Measurements from ENCODE around the gene FGD5. TPM values are rescaled to one million over a fixed set of nuclear protein-coding genes. Genes with fewer than 3 reads are reported as not detected.
A peak's percentile ranks its signal among the peaks of the same experiment; 100 is the strongest.

The FGD5 gene
- total RNA-seq, 1 donor from 2014 or later, result 112 TPM

DNA sequence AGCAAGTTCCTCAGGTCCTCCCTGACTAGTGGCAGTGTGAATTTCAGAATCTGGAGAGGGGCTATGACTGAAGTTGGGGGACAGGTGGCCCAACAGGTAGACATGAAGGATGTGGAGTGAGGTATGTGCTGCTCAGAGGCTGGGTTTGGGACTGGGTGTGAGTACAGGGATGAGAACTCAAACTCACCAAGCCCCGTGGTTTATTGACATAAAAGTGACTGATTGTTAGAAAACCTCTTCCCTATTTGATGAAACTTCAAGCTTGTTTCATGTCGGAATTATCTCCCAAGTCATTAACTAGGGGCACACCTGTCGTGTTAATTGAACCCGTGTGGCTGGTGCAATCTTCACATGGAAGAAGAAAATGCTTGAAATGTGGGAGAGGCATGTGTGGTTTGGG, 27.1 kb downstream of the FGD5 start:
- TF ChIP-seq CTCF (IDR thresholded peaks at IDR 0.05), result no peak
- intact Hi-C loops (cut with DNase I), result no loop called here
- Histone ChIP-seq H3K4me3 (no peak overlapping the region), H3K4me1 (no peaks in the 10 kb centered on the region), H3K27me3 (no peaks in the 10 kb centered on the region), H3K9me3 (no peaks in the 10 kb centered on the region), H3K27ac (no peak overlapping the region), H3K36me3 (no peaks in the 10 kb centered on the region)
- DNase-seq (ENCODE audit: low spot score in 2 of 2), result no peak

- intact Hi-C loops (cut with DNase I), result no loop called here
- Histone ChIP-seq H3K4me1 (no peaks in the 10 kb centered on the region), H3K9me3 (no peaks in the 10 kb centered on the region), H3K36me3 (no peaks in the 10 kb centered on the region), H3K27me3 (no peaks in the 10 kb centered on the region), H3K4me3 (no peak overlapping the region), H3K27ac (no peak overlapping the region)
- no peak for DNase-seq (ENCODE audit: low spot score in 2 of 2)
- no peak for TF ChIP-seq CTCF (IDR thresholded peaks at IDR 0.05)
Observed at GRCh38 chr3:14846226-14846880, 27.6 kb downstream of the FGD5 start.

- no peak for DNase-seq (ENCODE audit: low spot score in 2 of 2)
- Histone ChIP-seq H3K36me3 (no peaks in the 10 kb centered on the region), H3K27me3 (no peaks in the 10 kb centered on the region), H3K9me3 (no peaks in the 10 kb centered on the region), H3K27ac (peak overlapping the region in 1 of 2 donors; percentile 6), H3K4me1 (no peaks in the 10 kb centered on the region), H3K4me3 (no peak overlapping the region)
- intact Hi-C loops (cut with DNase I), result no loop called here
- TF ChIP-seq CTCF (IDR thresholded peaks at IDR 0.05), result no peak
Observed at GRCh38 chr3:14847613-14848541, 29.1 kb downstream of the FGD5 start.

GRCh38 chr3:14848906-14849305, 30.1 kb downstream of the FGD5 start:
- intact Hi-C loops (cut with DNase I), result no loop called here
- DNase-seq (ENCODE audit: low spot score in 2 of 2), result no peak

GRCh38 chr3:14849638-14850230, 31.0 kb downstream of the FGD5 start:
- no peaks in the 10 kb centered on the region for H3K4me1 ChIP-seq
- H3K9me3 ChIP-seq, result no peaks in the 10 kb centered on the region
- TF ChIP-seq CTCF (IDR thresholded peaks at IDR 0.05), result no peak
- H3K36me3 ChIP-seq, result no peaks in the 10 kb centered on the region
- no peak overlapping the region for H3K27ac ChIP-seq
- intact Hi-C loops (cut with DNase I), result no loop called here
- no peak overlapping the region for H3K4me3 ChIP-seq
- no peaks in the 10 kb centered on the region for H3K27me3 ChIP-seq
- no peak for DNase-seq (ENCODE audit: low spot score in 2 of 2)

More at GRCh38 chr3:14848906-14849305, 30.1 kb downstream of the FGD5 start:
- no peaks in the 10 kb centered on the region for H3K9me3 ChIP-seq
- no peak for TF ChIP-seq CTCF (IDR thresholded peaks at IDR 0.05)
- H3K4me1 ChIP-seq, result no peaks in the 10 kb centered on the region
- H3K27me3 ChIP-seq, result no peaks in the 10 kb centered on the region
- no peak overlapping the region for H3K4me3 ChIP-seq
- no peaks in the 10 kb centered on the region for H3K36me3 ChIP-seq
- no peak overlapping the region for H3K27ac ChIP-seq

Data from ascending aorta (tissue), 2 donors.